ENCODE data around the gene CGNL1.

Gene CGNL1

GRCh38 chr15:57541271-57541670 lies 165.0 kb downstream of the CGNL1 start:
- in situ Hi-C loops (cut with MboI; ENCODE audit: low sequenced_read_pairs), result loop anchor here (25.0 kb wide), 1 partner anchor 404 kb away; no protein-coding TSS in a partner anchor

- in situ Hi-C loops (cut with MboI; ENCODE audit: low sequenced_read_pairs), result loop anchor here (25.0 kb wide), 1 partner anchor 405 kb away; no protein-coding TSS in a partner anchor
Measured at GRCh38 chr15:57541805-57542504, 165.7 kb downstream of the CGNL1 start.

- in situ Hi-C loops (cut with MboI; ENCODE audit: low sequenced_read_pairs), result loop anchor here (25.0 kb wide), 1 partner anchor 405 kb away; no protein-coding TSS in a partner anchor
Measured at GRCh38 chr15:57542505-57542817, 166.2 kb downstream of the CGNL1 start.

- in situ Hi-C loops (cut with MboI; ENCODE audit: low sequenced_read_pairs), result loop anchor here (25.0 kb wide), 1 partner anchor 408 kb away; no protein-coding TSS in a partner anchor
Measured at GRCh38 chr15:57544848-57545480, 168.7 kb downstream of the CGNL1 start.

- in situ Hi-C loops (cut with MboI; ENCODE audit: low sequenced_read_pairs), result loop anchor here (25.0 kb wide), 1 partner anchor 409 kb away; no protein-coding TSS in a partner anchor
Measured at GRCh38 chr15:57545995-57546394, 169.7 kb downstream of the CGNL1 start.

GRCh38 chr15:57547243-57547755 lies 171.0 kb downstream of the CGNL1 start:
- in situ Hi-C loops (cut with MboI; ENCODE audit: low sequenced_read_pairs), result loop anchor here (25.0 kb wide), 1 partner anchor 410 kb away; no protein-coding TSS in a partner anchor

- in situ Hi-C loops (cut with MboI; ENCODE audit: low sequenced_read_pairs), result loop anchor here (25.0 kb wide), 1 partner anchor 411 kb away; no protein-coding TSS in a partner anchor
Measured at GRCh38 chr15:57548351-57548750, 172.0 kb downstream of the CGNL1 start.

- in situ Hi-C loops (cut with MboI; ENCODE audit: low sequenced_read_pairs), result loop anchor here (25.0 kb wide), 1 partner anchor 412 kb away; no protein-coding TSS in a partner anchor
Measured at GRCh38 chr15:57548835-57549234, 172.5 kb downstream of the CGNL1 start.

- in situ Hi-C loops (cut with MboI; ENCODE audit: low sequenced_read_pairs), result loop anchor here (25.0 kb wide), 2 partner anchors 413 to 637 kb away; no protein-coding TSS in a partner anchor
Measured at GRCh38 chr15:57549935-57550334, 173.6 kb downstream of the CGNL1 start.

- in situ Hi-C loops (cut with MboI; ENCODE audit: low sequenced_read_pairs), result loop anchor here (25.0 kb wide), 1 partner anchor 637 kb away; no protein-coding TSS in a partner anchor
Measured at GRCh38 chr15:57550640-57551039, 174.3 kb downstream of the CGNL1 start.

- in situ Hi-C loops (cut with MboI; ENCODE audit: low sequenced_read_pairs), result loop anchor here (25.0 kb wide), 1 partner anchor 635 kb away; no protein-coding TSS in a partner anchor
Measured at GRCh38 chr15:57551715-57552677, 175.7 kb downstream of the CGNL1 start.

GRCh38 chr15:57552678-57553334 lies 176.5 kb downstream of the CGNL1 start:
- in situ Hi-C loops (cut with MboI; ENCODE audit: low sequenced_read_pairs), result loop anchor here (25.0 kb wide), 1 partner anchor 634 kb away; no protein-coding TSS in a partner anchor

- in situ Hi-C loops (cut with MboI; ENCODE audit: low sequenced_read_pairs), result loop anchor here (25.0 kb wide), 1 partner anchor 634 kb away; no protein-coding TSS in a partner anchor
Measured at GRCh38 chr15:57553526-57553925, 177.2 kb downstream of the CGNL1 start.

- in situ Hi-C loops (cut with MboI; ENCODE audit: low sequenced_read_pairs), result loop anchor here (25.0 kb wide), 1 partner anchor 633 kb away; no protein-coding TSS in a partner anchor
Measured at GRCh38 chr15:57554063-57554811, 177.9 kb downstream of the CGNL1 start.

GRCh38 chr15:57554812-57555179 lies 178.5 kb downstream of the CGNL1 start:
- in situ Hi-C loops (cut with MboI; ENCODE audit: low sequenced_read_pairs), result loop anchor here (25.0 kb wide), 1 partner anchor 633 kb away; no protein-coding TSS in a partner anchor

GRCh38 chr15:57555270-57555669 lies 179.0 kb downstream of the CGNL1 start:
- in situ Hi-C loops (cut with MboI; ENCODE audit: low sequenced_read_pairs), result loop anchor here (25.0 kb wide), 1 partner anchor 632 kb away; no protein-coding TSS in a partner anchor

GRCh38 chr15:57556040-57556439 lies 179.7 kb downstream of the CGNL1 start:
- in situ Hi-C loops (cut with MboI; ENCODE audit: low sequenced_read_pairs), result loop anchor here (25.0 kb wide), 1 partner anchor 631 kb away; no protein-coding TSS in a partner anchor

GRCh38 chr15:57557267-57557666 lies 181.0 kb downstream of the CGNL1 start:
- in situ Hi-C loops (cut with MboI; ENCODE audit: low sequenced_read_pairs), result loop anchor here (25.0 kb wide), 1 partner anchor 630 kb away; no protein-coding TSS in a partner anchor

- in situ Hi-C loops (cut with MboI; ENCODE audit: low sequenced_read_pairs), result loop anchor here (25.0 kb wide), 1 partner anchor 629 kb away; no protein-coding TSS in a partner anchor
Measured at GRCh38 chr15:57557810-57558209, 181.5 kb downstream of the CGNL1 start.
